Measurements from ENCODE around the gene BEST4.
"Not testable (repeated sequence)": the region's sequence is repeated elsewhere in the genome, so short reads cannot be mapped to it uniquely, and the experiment has no call there.

BEST4 gene

DNA sequence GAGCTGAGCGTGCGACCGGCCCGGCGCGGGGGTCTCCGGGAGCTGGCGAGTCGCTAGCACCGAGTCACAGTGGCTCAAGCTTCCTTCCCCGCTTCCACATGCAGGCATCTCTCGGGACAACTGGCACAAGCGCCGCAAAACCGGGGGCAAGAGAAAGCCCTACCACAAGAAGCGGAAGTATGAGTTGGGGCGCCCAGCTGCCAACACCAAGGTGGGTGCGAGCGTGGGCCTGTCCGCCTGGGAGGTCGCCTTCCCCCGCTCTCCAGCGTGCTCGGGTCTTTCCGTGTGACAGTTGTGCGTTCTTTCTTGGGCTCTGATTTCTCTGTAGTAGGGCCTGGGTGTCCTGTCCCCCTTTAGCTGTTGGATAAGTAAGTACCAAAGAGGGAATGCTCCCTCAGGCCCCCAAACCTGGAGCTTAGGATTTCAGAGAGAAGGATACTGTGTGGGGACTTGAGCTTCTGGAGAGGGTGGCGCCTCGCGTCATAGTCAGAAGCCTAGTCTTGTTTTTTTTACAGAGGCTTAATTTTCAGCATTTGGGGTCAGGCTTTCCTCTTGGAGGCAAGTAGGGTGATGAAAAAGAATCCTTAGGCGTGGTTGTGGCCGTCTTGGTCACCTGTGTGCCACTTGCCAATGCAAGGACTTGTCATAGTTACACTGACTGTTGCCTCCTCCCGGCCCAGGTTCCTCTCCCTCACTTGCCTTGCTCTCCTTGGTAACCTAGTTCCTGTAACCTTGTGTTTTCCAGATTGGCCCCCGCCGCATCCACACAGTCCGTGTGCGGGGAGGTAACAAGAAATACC is 11.8 kb downstream of the BEST4 start:
- Mint-ChIP-seq H3K36me3 (ENCODE audit: insufficient read depth) (peaks cover 59% of the 10 kb centered on the region), H3K27ac (ENCODE audit: low read depth) (peak overlapping the region; percentile 92)
- ATAC-seq (replicated peaks; ENCODE audit: extremely low read depth, poor library complexity, severe bottlenecking), result peak; percentile 56

DNA sequence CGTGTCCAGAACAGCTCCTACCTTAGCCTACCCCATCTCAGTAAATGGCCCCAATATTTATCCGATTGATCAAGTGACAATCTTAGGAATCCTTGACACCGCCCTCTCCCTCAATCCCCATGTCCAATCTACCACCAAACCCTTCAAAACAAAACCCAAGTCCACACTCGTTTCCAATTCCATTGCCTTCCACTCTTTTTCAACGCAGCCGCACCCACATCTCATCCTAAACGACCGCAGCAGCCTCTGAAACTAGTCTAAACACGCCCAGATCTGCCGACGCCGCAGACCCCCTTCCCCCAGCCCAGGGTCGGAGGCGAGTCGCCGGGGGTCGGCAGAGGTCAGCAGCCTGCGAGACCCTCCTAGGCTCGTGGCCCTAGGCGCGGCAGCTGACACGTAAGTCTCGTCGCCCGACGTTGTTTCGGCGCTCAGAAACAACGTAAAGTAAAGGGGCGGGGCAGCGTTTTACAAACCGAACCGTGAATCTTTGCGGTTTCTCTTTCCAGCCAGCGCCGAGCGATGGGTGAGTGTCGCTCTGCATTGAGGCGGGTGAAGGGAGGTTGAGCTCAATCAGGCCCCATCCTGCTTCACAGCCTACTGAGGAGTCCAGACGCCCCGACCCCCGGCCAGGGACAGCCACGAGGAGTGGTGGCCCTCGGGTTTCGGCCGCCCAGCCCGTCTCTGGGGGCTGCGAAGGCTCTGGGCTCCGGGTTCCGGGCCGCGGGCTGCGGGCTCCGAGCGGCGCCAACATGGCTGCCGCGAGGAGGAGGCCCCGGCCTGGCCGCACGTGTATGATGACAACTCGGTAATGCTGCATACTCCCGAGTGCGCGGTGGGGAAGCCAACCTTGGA is 12.7 kb downstream of the BEST4 start, which contains the start of gene RPS8:
TSS of gene RPS8 (plus strand) at position 463 of the 852 bp plus-strand sequence. CDS start at position 520, 57 bp downstream.
- H3K36me3 Mint-ChIP-seq (ENCODE audit: insufficient read depth), result peaks cover 51% of the 10 kb centered on the region
- no peaks in the 10 kb centered on the region for H3K27me3 Mint-ChIP-seq
- peak within 1 kb of the TSS; percentile 91 for H3K4me3 Mint-ChIP-seq

More for the DNA sequence above, 11.8 kb downstream of the BEST4 start:
- H3K27me3 Mint-ChIP-seq, result no peaks in the 10 kb centered on the region
- no peaks in the 10 kb centered on the region for H3K9me3 Mint-ChIP-seq
- H3K4me3 Mint-ChIP-seq, result peak overlapping the region; percentile 91
- peak in 1 of 2 donors; percentile 53 for DNase-seq (ENCODE audit: low spot score in 2 of 2)
- peaks cover 34% of the 10 kb centered on the region for H3K4me1 Mint-ChIP-seq

DNA sequence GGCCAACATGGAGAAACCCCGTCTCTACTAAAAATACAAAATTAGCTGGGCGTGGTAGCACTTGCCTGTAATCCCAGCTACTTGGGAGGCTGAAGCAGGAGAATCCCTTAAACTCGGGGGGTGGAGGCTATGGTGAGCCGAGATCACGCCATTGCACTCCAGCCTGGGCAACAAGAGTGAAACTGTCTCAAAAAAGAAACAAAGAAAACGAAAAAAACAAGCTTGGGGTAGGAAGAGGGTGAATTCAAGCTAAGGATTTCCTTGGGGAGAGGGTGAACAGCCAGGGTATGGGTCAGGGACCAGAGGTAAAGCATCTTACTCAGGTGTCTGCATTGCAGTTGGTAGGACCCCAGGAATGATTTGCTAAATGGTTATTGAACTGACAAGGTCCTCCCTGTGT is 21.5 kb downstream of the BEST4 start:
- H3K9me3 Mint-ChIP-seq; ATAC-seq (replicated peaks; ENCODE audit: extremely low read depth, poor library complexity, severe bottlenecking); H3K4me1 Mint-ChIP-seq; H3K27me3 Mint-ChIP-seq; H3K36me3 Mint-ChIP-seq (ENCODE audit: insufficient read depth); H3K4me3 Mint-ChIP-seq; DNase-seq (ENCODE audit: low spot score in 2 of 2); H3K27ac Mint-ChIP-seq (ENCODE audit: low read depth): not testable (repeated sequence)

More for the DNA sequence above, 12.7 kb downstream of the BEST4 start, which contains the start of gene RPS8:
- Mint-ChIP-seq H3K27ac (ENCODE audit: low read depth) (peak within 1 kb of the TSS; percentile 92), H3K9me3 (no peaks in the 10 kb centered on the region), H3K4me1 (peaks cover 34% of the 10 kb centered on the region)
- ATAC-seq (replicated peaks; ENCODE audit: extremely low read depth, poor library complexity, severe bottlenecking) (peak; percentile 77), DNase-seq (ENCODE audit: low spot score in 2 of 2) (peak; percentile 72 to 83)

DNA sequence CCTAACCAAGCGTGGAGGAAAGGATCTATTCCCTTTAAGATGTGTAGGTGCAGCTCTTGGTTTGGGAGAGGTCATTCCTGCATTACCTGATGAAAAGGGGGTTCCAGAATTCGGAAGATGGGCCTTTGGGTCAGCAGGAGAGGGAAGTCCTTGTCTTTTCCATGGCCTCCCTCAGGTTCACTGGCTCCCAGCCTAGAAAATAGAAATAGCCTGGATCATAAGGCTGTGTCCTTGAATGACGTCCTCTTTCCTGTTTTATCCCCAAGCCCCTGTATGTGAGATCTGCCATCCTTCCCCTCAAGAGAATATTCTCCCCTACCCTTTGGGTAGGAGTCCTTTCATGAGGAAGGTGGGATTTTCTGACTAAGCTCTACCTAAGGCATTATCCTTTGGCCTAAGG is 27.1 kb downstream of the BEST4 start:
- ATAC-seq (replicated peaks; ENCODE audit: extremely low read depth, poor library complexity, severe bottlenecking) (no peak), DNase-seq (ENCODE audit: low spot score in 2 of 2) (no peak)
- H3K27me3 Mint-ChIP-seq, result no peaks in the 10 kb centered on the region
- H3K27ac Mint-ChIP-seq (ENCODE audit: low read depth), result no peak overlapping the region
- H3K36me3 Mint-ChIP-seq (ENCODE audit: insufficient read depth), result peaks cover 4% of the 10 kb centered on the region
- H3K4me3 Mint-ChIP-seq, result no peak overlapping the region
- H3K9me3 Mint-ChIP-seq, result no peaks in the 10 kb centered on the region
- no peaks in the 10 kb centered on the region for H3K4me1 Mint-ChIP-seq

DNA sequence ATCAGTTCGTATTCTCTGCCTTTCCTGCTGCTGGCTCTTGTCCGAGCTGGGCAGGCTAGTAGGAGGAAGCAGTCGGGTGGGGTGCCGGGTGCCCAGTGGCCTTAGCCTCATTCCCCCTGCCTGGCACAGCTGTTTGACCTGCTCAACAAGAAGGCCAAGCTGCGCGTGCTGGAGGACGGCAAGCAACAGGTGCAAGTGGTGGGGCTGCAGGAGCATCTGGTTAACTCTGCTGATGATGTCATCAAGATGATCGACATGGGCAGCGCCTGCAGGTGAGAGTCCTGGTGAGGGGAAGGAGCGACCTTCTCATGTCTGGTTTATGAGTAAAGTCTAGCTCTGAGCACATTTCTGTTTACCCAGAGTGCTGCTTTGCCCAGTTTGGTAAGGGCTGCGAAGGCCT is 28.9 kb downstream of the BEST4 start:
- H3K4me1 Mint-ChIP-seq, result no peaks in the 10 kb centered on the region
- peaks cover 4% of the 10 kb centered on the region for H3K36me3 Mint-ChIP-seq (ENCODE audit: insufficient read depth)
- DNase-seq (ENCODE audit: low spot score in 2 of 2) (no peak), ATAC-seq (replicated peaks; ENCODE audit: extremely low read depth, poor library complexity, severe bottlenecking) (no peak)
- no peaks in the 10 kb centered on the region for H3K27me3 Mint-ChIP-seq
- no peak overlapping the region for H3K27ac Mint-ChIP-seq (ENCODE audit: low read depth)
- no peak overlapping the region for H3K4me3 Mint-ChIP-seq
- H3K9me3 Mint-ChIP-seq, result no peaks in the 10 kb centered on the region

DNA sequence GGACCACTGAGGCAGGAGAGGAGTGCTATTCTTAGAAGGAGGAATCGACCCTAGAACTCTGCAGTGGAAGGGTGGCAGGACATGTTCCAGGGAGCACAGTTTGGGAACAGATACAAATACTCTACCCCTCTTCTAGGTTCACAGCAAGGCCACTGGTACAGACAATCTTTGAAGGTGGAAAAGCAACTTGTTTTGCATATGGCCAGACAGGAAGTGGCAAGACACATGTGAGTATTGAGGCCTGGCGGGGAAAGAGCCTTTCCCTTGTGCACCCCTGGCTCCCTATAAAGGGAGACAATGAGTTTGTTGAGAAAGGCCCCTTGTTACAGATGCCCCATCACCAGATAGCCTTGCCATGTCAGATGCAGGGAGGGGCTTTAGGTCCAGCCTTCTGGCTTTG is 30.6 kb downstream of the BEST4 start:
- Mint-ChIP-seq H3K27ac (ENCODE audit: low read depth) (no peak overlapping the region), H3K36me3 (ENCODE audit: insufficient read depth) (peaks cover 2% of the 10 kb centered on the region), H3K4me1 (no peaks in the 10 kb centered on the region), H3K27me3 (no peaks in the 10 kb centered on the region), H3K4me3 (no peak overlapping the region), H3K9me3 (no peaks in the 10 kb centered on the region)
- DNase-seq (ENCODE audit: low spot score in 2 of 2), result no peak
- ATAC-seq (replicated peaks; ENCODE audit: extremely low read depth, poor library complexity, severe bottlenecking), result no peak

DNA sequence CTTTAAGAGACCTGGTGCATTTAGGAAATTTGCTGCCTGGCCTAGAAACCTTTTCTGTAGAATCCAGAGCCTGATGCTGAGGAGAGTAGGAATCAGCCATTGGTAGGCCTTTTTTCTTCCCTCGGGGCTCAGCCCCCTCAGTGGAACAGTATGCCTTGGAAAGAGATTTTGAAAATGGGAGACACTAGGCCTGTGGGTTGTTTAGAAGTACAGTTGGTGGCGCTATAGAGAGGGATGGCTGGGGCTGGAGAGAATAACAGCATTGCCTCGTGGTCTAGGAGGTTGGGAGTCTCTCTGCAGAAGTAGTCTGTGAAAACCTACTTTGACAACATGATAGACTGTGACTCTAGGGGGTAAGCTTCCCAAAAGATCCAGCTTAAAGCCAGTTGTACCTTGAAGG is 40.1 kb downstream of the BEST4 start:
- no peak for DNase-seq (ENCODE audit: low spot score in 2 of 2)
- H3K4me3 Mint-ChIP-seq, result no peak overlapping the region
- ATAC-seq (replicated peaks; ENCODE audit: extremely low read depth, poor library complexity, severe bottlenecking), result no peak
- H3K4me1 Mint-ChIP-seq, result no peaks in the 10 kb centered on the region
- no peak overlapping the region for H3K27ac Mint-ChIP-seq (ENCODE audit: low read depth)
- peaks cover 4% of the 10 kb centered on the region for H3K36me3 Mint-ChIP-seq (ENCODE audit: insufficient read depth)
- no peaks in the 10 kb centered on the region for H3K9me3 Mint-ChIP-seq
- H3K27me3 Mint-ChIP-seq, result no peaks in the 10 kb centered on the region

DNA sequence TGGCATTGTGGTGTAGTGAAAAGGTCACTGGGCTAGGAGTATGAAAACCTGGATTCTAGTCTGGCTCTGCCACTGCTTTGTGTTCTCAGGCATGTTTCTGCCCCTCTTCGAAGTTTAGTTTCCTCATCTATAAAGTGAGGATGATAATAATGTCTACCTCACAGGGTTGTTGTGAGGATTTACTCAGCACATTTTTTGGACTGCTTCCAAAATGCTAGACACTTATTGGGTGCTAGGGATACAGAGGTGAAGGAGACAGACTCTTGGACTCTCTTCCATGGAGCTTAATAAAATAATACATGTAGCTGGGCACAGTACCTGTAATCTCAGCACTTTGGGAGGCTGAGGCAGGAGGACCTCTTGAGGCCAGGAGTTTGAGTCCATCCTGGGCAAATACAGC is 44.8 kb downstream of the BEST4 start:
- H3K9me3 Mint-ChIP-seq, result no peaks in the 10 kb centered on the region
- DNase-seq (ENCODE audit: low spot score in 2 of 2), result no peak
- H3K27me3 Mint-ChIP-seq, result no peaks in the 10 kb centered on the region
- peaks cover 7% of the 10 kb centered on the region for H3K36me3 Mint-ChIP-seq (ENCODE audit: insufficient read depth)
- H3K4me1 Mint-ChIP-seq, result peaks cover 11% of the 10 kb centered on the region
- H3K4me3 Mint-ChIP-seq, result no peak overlapping the region
- H3K27ac Mint-ChIP-seq (ENCODE audit: low read depth), result no peak overlapping the region
- ATAC-seq (replicated peaks; ENCODE audit: extremely low read depth, poor library complexity, severe bottlenecking), result no peak

DNA sequence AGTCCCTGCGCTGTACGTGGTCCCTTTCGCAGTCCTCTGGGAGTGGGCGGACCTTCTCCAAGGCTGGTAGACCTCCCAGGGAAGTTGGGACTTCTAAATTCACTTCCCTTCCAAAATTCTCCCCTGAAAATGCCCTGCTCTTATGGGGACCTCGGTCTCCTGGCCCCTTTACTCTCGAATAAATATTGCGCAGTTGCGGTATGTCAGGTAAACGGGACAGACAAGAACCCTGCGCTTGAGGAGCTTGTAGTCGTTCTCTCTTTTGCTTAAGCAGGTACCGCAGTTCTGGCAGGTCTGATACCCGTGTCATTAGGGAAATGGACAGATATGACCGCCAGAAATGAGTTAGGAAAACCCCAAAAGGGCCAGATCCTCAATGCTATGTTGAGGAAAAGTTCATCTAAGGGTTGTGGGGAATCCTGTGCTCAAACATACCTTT is 47.8 kb downstream of the BEST4 start:
- Mint-ChIP-seq H3K9me3 (no peaks in the 10 kb centered on the region), H3K4me3 (peak overlapping the region; percentile 82), H3K4me1 (peaks cover 11% of the 10 kb centered on the region), H3K36me3 (ENCODE audit: insufficient read depth) (peaks cover 7% of the 10 kb centered on the region), H3K27me3 (no peaks in the 10 kb centered on the region), H3K27ac (ENCODE audit: low read depth) (peak overlapping the region; percentile 82)
- no peak for DNase-seq (ENCODE audit: low spot score in 2 of 2)
- ATAC-seq (replicated peaks; ENCODE audit: extremely low read depth, poor library complexity, severe bottlenecking), result no peak

DNA sequence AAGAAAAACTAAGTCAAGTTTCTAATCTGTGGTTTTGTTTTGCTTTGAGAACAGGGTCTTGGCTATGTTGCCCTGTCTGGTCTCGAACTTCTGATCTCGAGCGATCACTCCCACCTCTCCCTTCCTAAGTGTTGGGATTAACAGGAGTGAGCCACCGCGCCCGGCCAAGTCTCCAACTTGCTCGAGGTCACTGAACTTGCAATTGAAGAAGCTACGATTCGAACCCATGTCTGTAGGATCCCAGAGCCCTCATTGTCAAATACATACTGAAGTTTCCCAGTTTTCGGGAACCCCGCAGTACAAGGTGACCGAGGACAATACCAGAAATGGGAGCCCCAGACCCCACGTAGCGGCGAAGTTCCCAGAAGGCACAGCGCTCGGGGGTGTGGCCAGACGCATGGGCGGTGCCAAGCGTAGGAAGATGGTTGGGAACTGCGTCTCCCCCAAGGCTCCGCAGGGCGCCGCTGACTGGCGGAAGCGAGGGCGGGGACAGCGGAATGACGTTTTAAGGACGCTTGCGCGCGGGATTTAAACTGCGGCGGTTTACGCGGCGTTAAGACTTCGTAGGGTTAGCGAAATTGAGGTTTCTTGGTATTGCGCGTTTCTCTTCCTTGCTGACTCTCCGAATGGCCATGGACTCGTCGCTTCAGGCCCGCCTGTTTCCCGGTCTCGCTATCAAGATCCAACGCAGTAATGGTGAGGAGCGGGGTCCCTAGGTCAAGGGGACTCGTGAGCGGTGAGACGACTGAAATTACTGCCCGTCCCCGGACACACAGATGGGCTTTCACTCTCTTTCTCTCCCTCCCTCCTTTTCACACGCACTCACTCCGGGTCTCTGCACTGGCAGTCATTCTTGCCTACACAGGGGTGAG is 48.4 kb downstream of the BEST4 start, which contains the start of gene KIF2C:
TSS of gene KIF2C (plus strand) at position 531 of the 872 bp plus-strand sequence. CDS start at position 627, 96 bp downstream.
- ATAC-seq (replicated peaks; ENCODE audit: extremely low read depth, poor library complexity, severe bottlenecking) (peak; percentile 100), DNase-seq (ENCODE audit: low spot score in 2 of 2) (peak; percentile 94 to 95)
- Mint-ChIP-seq H3K9me3 (no peaks in the 10 kb centered on the region), H3K36me3 (ENCODE audit: insufficient read depth) (peaks cover 7% of the 10 kb centered on the region), H3K4me1 (peaks cover 11% of the 10 kb centered on the region), H3K27me3 (no peaks in the 10 kb centered on the region), H3K4me3 (peak within 1 kb of the TSS; percentile 82), H3K27ac (ENCODE audit: low read depth) (peak within 1 kb of the TSS; percentile 82)

DNA sequence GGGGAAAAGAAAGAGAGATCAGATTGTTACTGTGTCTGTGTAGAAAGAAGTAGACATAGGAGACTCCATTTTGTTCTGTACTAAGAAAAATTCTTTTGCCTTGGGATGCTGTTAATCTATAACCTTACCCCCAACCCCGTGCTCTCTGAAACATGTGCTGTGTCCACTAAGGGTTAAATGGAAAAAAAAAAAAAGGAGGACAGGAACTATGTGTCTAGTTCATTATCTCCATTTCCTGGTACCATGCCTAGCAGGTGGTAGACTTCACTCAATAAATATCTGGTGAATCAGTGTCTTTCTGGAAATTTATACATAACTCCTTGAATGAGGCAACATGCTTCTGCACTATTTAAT is 49.0 kb downstream of the BEST4 start:
- H3K4me3 Mint-ChIP-seq, result peak overlapping the region; percentile 82
- H3K4me1 Mint-ChIP-seq, result peaks cover 11% of the 10 kb centered on the region
- H3K27me3 Mint-ChIP-seq; H3K9me3 Mint-ChIP-seq; DNase-seq (ENCODE audit: low spot score in 2 of 2); ATAC-seq (replicated peaks; ENCODE audit: extremely low read depth, poor library complexity, severe bottlenecking); H3K36me3 Mint-ChIP-seq (ENCODE audit: insufficient read depth): not testable (repeated sequence)
- H3K27ac Mint-ChIP-seq (ENCODE audit: low read depth), result peak overlapping the region; percentile 82

DNA sequence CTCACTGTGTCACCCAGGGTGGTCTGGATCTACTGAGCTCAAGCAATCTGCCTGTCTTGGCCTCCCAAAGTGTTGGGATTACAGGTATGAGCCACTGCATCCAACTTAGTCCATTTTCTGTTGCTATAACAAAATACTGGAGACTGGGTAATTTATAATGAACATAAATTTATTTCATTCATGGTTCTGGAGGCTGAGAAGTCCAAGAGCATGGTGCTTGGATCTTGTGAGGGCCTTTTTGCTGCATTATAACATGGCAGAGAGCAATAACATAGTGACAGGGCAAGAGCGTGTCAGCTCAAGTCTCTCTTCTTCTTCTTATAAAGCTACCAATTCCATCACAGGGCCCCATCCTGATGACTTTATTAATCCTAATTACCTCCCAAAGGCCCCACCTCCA is 52.0 kb downstream of the BEST4 start:
- ATAC-seq (replicated peaks; ENCODE audit: extremely low read depth, poor library complexity, severe bottlenecking), result no peak
- H3K36me3 Mint-ChIP-seq (ENCODE audit: insufficient read depth), result peaks cover 10% of the 10 kb centered on the region
- H3K27me3 Mint-ChIP-seq, result no peaks in the 10 kb centered on the region
- no peak for DNase-seq (ENCODE audit: low spot score in 2 of 2)
- peaks cover 14% of the 10 kb centered on the region for H3K4me1 Mint-ChIP-seq
- no peak overlapping the region for H3K4me3 Mint-ChIP-seq
- no peaks in the 10 kb centered on the region for H3K9me3 Mint-ChIP-seq
- no peak overlapping the region for H3K27ac Mint-ChIP-seq (ENCODE audit: low read depth)
